Measurements from ENCODE around the gene LPIN3. TPM values are rescaled to one million over a fixed set of nuclear protein-coding genes. Genes with fewer than 3 reads are reported as not detected.

The LPIN3 gene
- total and polyA plus RNA-seq, 2 of the 4 experiments (the other 2 are of a cell fraction), result 2.3 to 8.3 TPM

DNA sequence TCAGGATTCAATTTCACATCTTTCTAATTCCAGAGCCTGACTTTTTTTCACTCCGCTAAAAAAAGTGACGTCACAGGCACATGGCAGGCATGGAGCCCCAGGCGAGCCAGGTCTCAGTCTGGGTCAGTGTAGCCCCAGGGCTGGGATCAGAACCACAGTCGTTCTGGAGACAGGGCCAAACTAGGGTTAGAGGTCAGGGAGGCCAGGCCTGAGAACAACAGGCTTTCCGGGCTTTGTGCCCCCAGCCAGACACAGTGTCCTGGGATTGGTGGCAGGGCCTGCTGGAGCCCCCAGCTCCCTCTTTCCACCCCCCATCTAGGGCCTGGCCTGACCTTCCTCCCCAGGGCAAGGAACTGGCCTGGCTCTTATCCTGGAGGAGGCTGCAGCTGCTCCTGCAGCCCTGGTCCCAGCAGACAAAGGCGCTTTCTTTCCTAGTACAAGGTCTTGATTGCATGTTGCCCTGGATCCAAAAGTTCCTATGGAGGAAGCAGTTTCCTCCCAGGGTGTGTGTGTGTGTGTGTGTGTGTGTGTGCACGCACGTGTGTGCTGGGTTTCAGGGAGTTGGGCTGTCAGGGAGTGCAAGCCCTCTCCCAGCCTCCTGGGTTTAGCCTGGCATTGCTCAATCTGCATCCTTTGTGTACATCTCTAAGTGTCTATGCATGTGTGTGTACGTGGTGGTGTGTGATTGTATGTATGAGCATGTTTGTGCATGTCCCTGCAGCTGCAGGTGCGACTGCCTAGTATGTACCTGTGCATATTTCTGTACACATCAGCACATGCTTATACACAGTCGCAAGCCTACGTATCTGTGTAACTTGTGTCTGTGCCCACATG, 52.5 kb downstream of the LPIN3 start:
- H2BK5ac ChIP-seq (ENCODE audit: low read depth, low read length, poor library complexity, severe bottlenecking), result no peak overlapping the region
- H2AK5ac ChIP-seq (ENCODE audit: low read depth, low read length), result no peak overlapping the region
- no peak overlapping the region for H2AFZ ChIP-seq (replicated peaks; ENCODE audit: low read length, poor library complexity)
- ATAC-seq (ENCODE audit: low read depth) (no peak; the same call in 1 of the 2 replicates), DNase-seq (no peak)
- in situ Hi-C loops (cut with MboI; ENCODE audit: low sequenced_read_pairs), result no loop called here
- H3K79me1 ChIP-seq (ENCODE audit: low read depth in 1 of 2, low read length in 2 of 2), result no peaks in the 10 kb centered on the region
- no peak overlapping the region for H3K4me2 ChIP-seq (ENCODE audit: low read depth, low read length)
- no CpG with 5 or more reads among the region's 12 CpGs for WGBS, 2 experiments (ENCODE audit: extremely low coverage in 2 of 2, insufficient read length in 1 of 2)
- H3K14ac ChIP-seq (replicated peaks; ENCODE audit: low read depth, low read length), result no peak overlapping the region
- peaks cover 7% of the 10 kb centered on the region; the same call in 1 of the 2 replicates for H3K4me1 ChIP-seq (ENCODE audit: control insufficient read depth, insufficient read depth, low read length)
- intact Hi-C loops (cut with micrococcal nuclease), result no loop called here
- H4K8ac ChIP-seq (ENCODE audit: low read depth in 2 of 2, low read length in 2 of 2), result no peak overlapping the region
- no peaks in the 10 kb centered on the region for H3K9me3 ChIP-seq (ENCODE audit: control insufficient read depth, insufficient read depth, low read length)
- H3K56ac ChIP-seq (ENCODE audit: extremely low read depth, insufficient read depth, low read length), result no peak overlapping the region
- H3K36me3 ChIP-seq (ENCODE audit: control insufficient read depth, insufficient read depth, low read length), result no peaks in the 10 kb centered on the region
- no peaks in the 10 kb centered on the region for H4K20me1 ChIP-seq (ENCODE audit: insufficient read depth, low read length)
- dilution Hi-C loops (cut with HindIII; ENCODE audit: low sequenced_read_pairs, unreplicated experiment), result no loop called here
- peaks cover 4% of the 10 kb centered on the region for H3K9me1 ChIP-seq (ENCODE audit: insufficient read depth, low read length)
- CTCF ChIA-PET, result no interaction called here
- H2BK20ac ChIP-seq (ENCODE audit: low read depth, low read length), result no peak overlapping the region
- H3K18ac ChIP-seq (ENCODE audit: low read depth, low read length), result no peak overlapping the region; the same call in 1 of the 2 replicates
- no peak overlapping the region for H3K4ac ChIP-seq (ENCODE audit: low read depth, low read length)
- H3K27ac ChIP-seq (ENCODE audit: insufficient read depth, low read length), result no peak overlapping the region
- no peak overlapping the region for H4K91ac ChIP-seq (ENCODE audit: insufficient read depth, low read depth, low read length)
- no peak overlapping the region for H2BK15ac ChIP-seq (ENCODE audit: low read depth, low read length)
- H4K5ac ChIP-seq (ENCODE audit: low read depth, low read length), result no peak overlapping the region
- H3K9ac ChIP-seq (ENCODE audit: low read depth, low read length), result no peak overlapping the region
- TF ChIP-seq MXI1 (IDR thresholded peaks at IDR 0.05; ENCODE audit: borderline replicate concordance, low read depth, low read length), result no peak
- no peak for TF ChIP-seq POLR2A (IDR thresholded peaks at IDR 0.05; ENCODE audit: low read depth, low read length)
- TF ChIP-seq, protein P1, sequence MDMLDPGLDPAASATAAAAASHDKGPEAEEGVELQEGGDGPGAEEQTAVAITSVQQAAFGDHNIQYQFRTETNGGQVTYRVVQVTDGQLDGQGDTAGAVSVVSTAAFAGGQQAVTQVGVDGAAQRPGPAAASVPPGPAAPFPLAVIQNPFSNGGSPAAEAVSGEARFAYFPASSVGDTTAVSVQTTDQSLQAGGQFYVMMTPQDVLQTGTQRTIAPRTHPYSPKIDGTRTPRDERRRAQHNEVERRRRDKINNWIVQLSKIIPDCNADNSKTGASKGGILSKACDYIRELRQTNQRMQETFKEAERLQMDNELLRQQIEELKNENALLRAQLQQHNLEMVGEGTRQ (IDR thresholded peaks at IDR 0.05; ENCODE audit: low read depth, low read length), result no peak
- no peak for TF ChIP-seq SMC3 (IDR thresholded peaks at IDR 0.05; ENCODE audit: low read depth, low read length)
- no peak for TF ChIP-seq RCOR1 (IDR thresholded peaks at IDR 0.05; ENCODE audit: insufficient replicate concordance, low read length)
- TF ChIP-seq NFE2L2 (IDR thresholded peaks at IDR 0.05; ENCODE audit: low read depth, low read length), result no peak
- TF ChIP-seq BHLHE40 (IDR thresholded peaks at IDR 0.05; ENCODE audit: low read depth, low read length), result no peak
- TF ChIP-seq RAD21 (IDR thresholded peaks at IDR 0.05; ENCODE audit: low read length), result no peak
- TF ChIP-seq RFX5 (IDR thresholded peaks at IDR 0.05; ENCODE audit: low read depth, low read length), result no peak
- TF ChIP-seq, protein P2, sequence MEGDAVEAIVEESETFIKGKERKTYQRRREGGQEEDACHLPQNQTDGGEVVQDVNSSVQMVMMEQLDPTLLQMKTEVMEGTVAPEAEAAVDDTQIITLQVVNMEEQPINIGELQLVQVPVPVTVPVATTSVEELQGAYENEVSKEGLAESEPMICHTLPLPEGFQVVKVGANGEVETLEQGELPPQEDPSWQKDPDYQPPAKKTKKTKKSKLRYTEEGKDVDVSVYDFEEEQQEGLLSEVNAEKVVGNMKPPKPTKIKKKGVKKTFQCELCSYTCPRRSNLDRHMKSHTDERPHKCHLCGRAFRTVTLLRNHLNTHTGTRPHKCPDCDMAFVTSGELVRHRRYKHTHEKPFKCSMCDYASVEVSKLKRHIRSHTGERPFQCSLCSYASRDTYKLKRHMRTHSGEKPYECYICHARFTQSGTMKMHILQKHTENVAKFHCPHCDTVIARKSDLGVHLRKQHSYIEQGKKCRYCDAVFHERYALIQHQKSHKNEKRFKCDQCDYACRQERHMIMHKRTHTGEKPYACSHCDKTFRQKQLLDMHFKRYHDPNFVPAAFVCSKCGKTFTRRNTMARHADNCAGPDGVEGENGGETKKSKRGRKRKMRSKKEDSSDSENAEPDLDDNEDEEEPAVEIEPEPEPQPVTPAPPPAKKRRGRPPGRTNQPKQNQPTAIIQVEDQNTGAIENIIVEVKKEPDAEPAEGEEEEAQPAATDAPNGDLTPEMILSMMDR (conservative IDR thresholded peaks at IDR 0.05; ENCODE audit: low read depth, low read length), result no peak
- H3K27me3 ChIP-seq (ENCODE audit: control insufficient read depth, insufficient read depth, low read length), result no peaks in the 10 kb centered on the region
- no peak overlapping the region for H3K4me3 ChIP-seq (ENCODE audit: insufficient read depth, low read depth, low read length)
- BruUV-seq (replicated peaks), result no TSS peak
- H2BK120ac ChIP-seq (ENCODE audit: low read depth, low read length), result no peak overlapping the region
- POLR2A ChIA-PET (ENCODE audit: unreplicated experiment), result no interaction called here
- no peak overlapping the region for H3K23ac ChIP-seq (ENCODE audit: low read depth, low read length)
- H2AK9ac ChIP-seq (replicated peaks; ENCODE audit: low read depth, low read length, poor library complexity), result no peak overlapping the region

Measured in IMR-90 (cell line).